Liver (tissue), 9 donors: ENCODE results near the gene PITPNM1. TPM values are rescaled to one million over a fixed set of nuclear protein-coding genes. Genes with fewer than 3 reads are reported as not detected.

Source experiments
- DNase-seq: peaks from one replicate; pipeline ENCODE4 v3.0.0-alpha.2; 2017; ENCODE audit warnings: low spot score
- H3K27ac ChIP-seq, 2 donors: one replicate each; pipeline ENCODE4 v1.7.0; 2013; ENCODE audit warnings: inconsistent platforms in 2 of 2, low read length in 2 of 2, control low read depth in 1 of 2, low read depth in 1 of 2, mild to moderate bottlenecking in 1 of 2
- H3K27me3 ChIP-seq, 4 donors: one replicate each; pipeline versions ENCODE4 v1.6.1 to v1.7.0; 2013; ENCODE audit warnings: low read length in 3 of 4, inconsistent platforms in 1 of 4, mild to moderate bottlenecking in 1 of 4, moderate library complexity in 1 of 4; ENCODE audit not compliant: control insufficient read depth in 4 of 4, insufficient read depth in 4 of 4
- H3K36me3 ChIP-seq, 4 donors: one replicate each; pipeline versions ENCODE4 v1.6.1 to v1.7.0; 2013; ENCODE audit warnings: low read length in 3 of 4, mild to moderate bottlenecking in 3 of 4, low read depth in 1 of 4, moderate library complexity in 1 of 4; ENCODE audit not compliant: control insufficient read depth in 4 of 4, insufficient read depth in 3 of 4
- H3K4me1 ChIP-seq, 4 donors: one replicate each; pipeline versions ENCODE4 v1.6.1 to v1.7.0; 2013; ENCODE audit warnings: low read length in 3 of 4, mild to moderate bottlenecking in 3 of 4, moderate library complexity in 1 of 4; ENCODE audit not compliant: control insufficient read depth in 4 of 4, insufficient read depth in 4 of 4
- H3K4me3 ChIP-seq, 3 donors: one replicate each; pipeline versions ENCODE4 v1.6.1 to v1.7.0; 2013; ENCODE audit warnings: low read length in 3 of 3, control low read depth in 1 of 3, low read depth in 1 of 3, mild to moderate bottlenecking in 1 of 3
- H3K9ac ChIP-seq, 2 donors: one replicate each; pipeline ENCODE4 v1.7.0; 2013; ENCODE audit warnings: low read length in 2 of 2, mild to moderate bottlenecking in 2 of 2, moderate library complexity in 2 of 2, control low read depth in 1 of 2, low read depth in 1 of 2
- H3K9me3 ChIP-seq, 4 donors: one replicate each; pipeline versions ENCODE4 v1.6.1 to v1.7.0; 2013; ENCODE audit warnings: low read length in 3 of 4; ENCODE audit not compliant: control insufficient read depth in 4 of 4
- ATF3 ChIP-seq: IDR thresholded peaks from 2 replicates; pipeline ENCODE4 v1.6.1; 2016; ENCODE audit warnings: antibody characterized with exemption
- EGR1 ChIP-seq, 2 donors: IDR thresholded peaks; 2 replicates each; pipeline ENCODE4 v1.6.1; 2016 to 2018; ENCODE audit warnings: antibody characterized with exemption in 2 of 2, low read depth in 2 of 2
- FOXA1 ChIP-seq: IDR thresholded peaks from 2 replicates; pipeline ENCODE4 v1.6.1; 2016; ENCODE audit warnings: antibody characterized with exemption
- FOXA2 ChIP-seq: IDR thresholded peaks from 2 replicates; pipeline ENCODE4 v1.6.1; 2016; ENCODE audit warnings: antibody characterized with exemption
- GABPA ChIP-seq, 2 donors: IDR thresholded peaks in 1 of 2; conservative IDR thresholded peaks in 1 of 2; 2 replicates each; pipeline ENCODE4 v1.6.1; 2016; ENCODE audit warnings: antibody characterized with exemption in 2 of 2, mild to moderate bottlenecking in 1 of 2, moderate library complexity in 1 of 2
- HNF4A ChIP-seq, 2 donors: conservative IDR thresholded peaks; 2 replicates each; pipeline ENCODE4 v1.6.1; 2016; ENCODE audit warnings: antibody characterized with exemption in 2 of 2, mild to moderate bottlenecking in 2 of 2
- HNF4G ChIP-seq: IDR thresholded peaks from 2 replicates; pipeline ENCODE4 v1.6.1; 2016; ENCODE audit warnings: antibody characterized with exemption
- JUND ChIP-seq, 2 donors: IDR thresholded peaks; 2 replicates each; pipeline ENCODE4 v1.6.1; 2016; ENCODE audit warnings: antibody characterized with exemption in 2 of 2
- RAD21 ChIP-seq, 2 donors: IDR thresholded peaks; 2 replicates each; pipeline ENCODE4 v1.6.1; 2016; ENCODE audit warnings: antibody characterized with exemption in 2 of 2, mild to moderate bottlenecking in 2 of 2
- RXRA ChIP-seq, 2 donors: IDR thresholded peaks; 2 replicates each; pipeline ENCODE4 v1.6.1; 2017 to 2018; ENCODE audit warnings: antibody characterized with exemption in 2 of 2, mild to moderate bottlenecking in 1 of 2
- SP1 ChIP-seq: IDR thresholded peaks from 2 replicates; pipeline ENCODE4 v1.6.1; 2018; ENCODE audit warnings: antibody characterized with exemption, mild to moderate bottlenecking
- TAF1 ChIP-seq: conservative IDR thresholded peaks from 2 replicates; pipeline ENCODE4 v1.6.1; 2016; ENCODE audit warnings: antibody characterized with exemption, mild to moderate bottlenecking
- YY1 ChIP-seq: IDR thresholded peaks from 2 replicates; pipeline ENCODE4 v1.6.1; 2016; ENCODE audit warnings: antibody characterized with exemption, mild to moderate bottlenecking
- ZBTB33 ChIP-seq: IDR thresholded peaks from 2 replicates; pipeline ENCODE4 v1.6.1; 2016; ENCODE audit warnings: antibody characterized with exemption
- WGBS: extraction: QIAGEN DNeasy Blood & Tissue Kit; methylation state at CpG from one replicate; pipeline ENCODE4 v1.1.7; 2013; 5-methylcytosine and 5-hydroxymethylcytosine counted together
- polyA plus RNA-seq, 2 donors: library from polyadenylated mRNA; stranded (reverse) in 1 of 2; unstranded in 1 of 2; fragments of 200-250 nt in 1 of 2; fragments of >200 nt in 1 of 2; fragmentation: Nextera tagmentation in 1 of 2; extraction: Ambion mirVana in 1 of 2; gene quantifications; one replicate each; pipeline versions ENCODE4 v1.2.1 to v1.2.3, GENCODE V29; 2013 to 2015
- total RNA-seq, 2 donors: library from RNA; depleted of rRNA; stranded (reverse); fragments of >200 nt; gene quantifications; one replicate each; pipeline ENCODE4 v1.2.3, GENCODE V29; 2014
- TF ChIP-seq, protein P1 (sequence below): IDR thresholded peaks from 2 replicates; pipeline ENCODE4 v1.6.1; 2016; ENCODE audit warnings: antibody characterized with exemption, mild to moderate bottlenecking
- TF ChIP-seq, protein P2 (sequence below): IDR thresholded peaks from 2 replicates; pipeline ENCODE4 v1.6.1; 2016; ENCODE audit warnings: antibody characterized with exemption
- donor health status: healthy.
- donor health status: healthy.
- donor health status: healthy.
- donor health status: healthy.
- donor health status: healthy.

PITPNM1 gene
- total and polyA plus RNA-seq, 4 donors: 1.3 to 9.3 (median 5.1) TPM

GRCh38 chr11:67539550-67539949 is 34.4 kb upstream of the PITPNM1 start:
- Histone ChIP-seq H3K27me3 (no peaks in the 10 kb centered on the region), H3K4me1 (peaks cover under 1 to 3% (median under 1%) of the 10 kb centered on the region in 4 donors), H3K4me3 (no peak overlapping the region), H3K9ac (no peak overlapping the region), H3K27ac (no peak overlapping the region), H3K9me3 (no peaks in the 10 kb centered on the region), H3K36me3 (no peaks in the 10 kb centered on the region)
- 87% methylated on average over 4 of the region's 4 CpGs for WGBS
- no peak for DNase-seq
- TF ChIP-seq SP1 (no peak), EGR1 (IDR thresholded peaks at IDR 0.05; ENCODE audit: low read depth in 2 of 2) (no peak), FOXA1 (no peak), HNF4A (conservative IDR thresholded peaks at IDR 0.05) (no peak), ATF3 (no peak), FOXA2 (no peak), YY1 (no peak), GABPA (IDR thresholded peaks at IDR 0.05 in 1 of 2, conservative IDR thresholded peaks at IDR 0.05 in 1 of 2) (no peak)
- TF ChIP-seq, protein P1, sequence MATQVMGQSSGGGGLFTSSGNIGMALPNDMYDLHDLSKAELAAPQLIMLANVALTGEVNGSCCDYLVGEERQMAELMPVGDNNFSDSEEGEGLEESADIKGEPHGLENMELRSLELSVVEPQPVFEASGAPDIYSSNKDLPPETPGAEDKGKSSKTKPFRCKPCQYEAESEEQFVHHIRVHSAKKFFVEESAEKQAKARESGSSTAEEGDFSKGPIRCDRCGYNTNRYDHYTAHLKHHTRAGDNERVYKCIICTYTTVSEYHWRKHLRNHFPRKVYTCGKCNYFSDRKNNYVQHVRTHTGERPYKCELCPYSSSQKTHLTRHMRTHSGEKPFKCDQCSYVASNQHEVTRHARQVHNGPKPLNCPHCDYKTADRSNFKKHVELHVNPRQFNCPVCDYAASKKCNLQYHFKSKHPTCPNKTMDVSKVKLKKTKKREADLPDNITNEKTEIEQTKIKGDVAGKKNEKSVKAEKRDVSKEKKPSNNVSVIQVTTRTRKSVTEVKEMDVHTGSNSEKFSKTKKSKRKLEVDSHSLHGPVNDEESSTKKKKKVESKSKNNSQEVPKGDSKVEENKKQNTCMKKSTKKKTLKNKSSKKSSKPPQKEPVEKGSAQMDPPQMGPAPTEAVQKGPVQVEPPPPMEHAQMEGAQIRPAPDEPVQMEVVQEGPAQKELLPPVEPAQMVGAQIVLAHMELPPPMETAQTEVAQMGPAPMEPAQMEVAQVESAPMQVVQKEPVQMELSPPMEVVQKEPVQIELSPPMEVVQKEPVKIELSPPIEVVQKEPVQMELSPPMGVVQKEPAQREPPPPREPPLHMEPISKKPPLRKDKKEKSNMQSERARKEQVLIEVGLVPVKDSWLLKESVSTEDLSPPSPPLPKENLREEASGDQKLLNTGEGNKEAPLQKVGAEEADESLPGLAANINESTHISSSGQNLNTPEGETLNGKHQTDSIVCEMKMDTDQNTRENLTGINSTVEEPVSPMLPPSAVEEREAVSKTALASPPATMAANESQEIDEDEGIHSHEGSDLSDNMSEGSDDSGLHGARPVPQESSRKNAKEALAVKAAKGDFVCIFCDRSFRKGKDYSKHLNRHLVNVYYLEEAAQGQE: no peak
- TF ChIP-seq, protein P2, sequence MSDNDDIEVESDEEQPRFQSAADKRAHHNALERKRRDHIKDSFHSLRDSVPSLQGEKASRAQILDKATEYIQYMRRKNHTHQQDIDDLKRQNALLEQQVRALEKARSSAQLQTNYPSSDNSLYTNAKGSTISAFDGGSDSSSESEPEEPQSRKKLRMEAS: no peak

- 88% methylated on average over 10 of the region's 10 CpGs for WGBS
- H3K36me3 ChIP-seq: no peaks in the 10 kb centered on the region
- H3K27me3 ChIP-seq: no peaks in the 10 kb centered on the region
- DNase-seq: no peak
- H3K9me3 ChIP-seq: no peaks in the 10 kb centered on the region
- H3K4me3 ChIP-seq: no peak overlapping the region
- no peaks in the 10 kb centered on the region for H3K4me1 ChIP-seq
- TF ChIP-seq SP1 (no peak), ZBTB33 (no peak), JUND (IDR thresholded peaks at IDR 0.05) (no peak), EGR1 (IDR thresholded peaks at IDR 0.05; ENCODE audit: low read depth in 2 of 2) (no peak), HNF4A (conservative IDR thresholded peaks at IDR 0.05) (no peak), TAF1 (no peak), FOXA1 (no peak), ATF3 (no peak), HNF4G (no peak), RAD21 (IDR thresholded peaks at IDR 0.05) (no peak), RXRA (IDR thresholded peaks at IDR 0.05) (no peak)
- TF ChIP-seq, protein P1: no peak
- no peak overlapping the region for H3K9ac ChIP-seq
- H3K27ac ChIP-seq: no peak overlapping the region
These were observed 33.8 kb upstream of the PITPNM1 start for GRCh38 chr11:67538823-67539505.
